ENCODE measurements around the gene KCNK6.

Gene KCNK6

GRCh38 chr19:38373907-38374331 lies 54.3 kb downstream of the KCNK6 start:
- Histone ChIP-seq H3K27me3 (ENCODE audit: insufficient read depth, low read length) (no peaks in the 10 kb centered on the region), H2AFZ (ENCODE audit: low read length) (peak overlapping the region; percentile 60), H3K9me2 (ENCODE audit: low read depth, low read length) (no peaks in the 10 kb centered on the region), H3K4me1 (ENCODE audit: insufficient read depth, low read length, severe bottlenecking) (peaks cover 23% of the 10 kb centered on the region), H3K36me3 (ENCODE audit: insufficient read depth, low read length) (peaks cover 16% of the 10 kb centered on the region), H3K9me3 (ENCODE audit: low read length) (no peaks in the 10 kb centered on the region), H3K9ac (ENCODE audit: low read length) (peak overlapping the region; percentile 67), H3K4me3 (ENCODE audit: low read depth, low read length, poor library complexity, severe bottlenecking) (peak overlapping the region; percentile 74), H3F3A (ENCODE audit: insufficient read depth, low read length) (no peaks in the 10 kb centered on the region), H3K27ac (ENCODE audit: low read depth, low read length, poor library complexity, severe bottlenecking) (no peak overlapping the region), H3K4me2 (ENCODE audit: low read length) (peak overlapping the region; percentile 77), H3K79me2 (ENCODE audit: insufficient read depth, low read length) (peaks cover 13% of the 10 kb centered on the region), H4K20me1 (ENCODE audit: insufficient read depth, low read length) (no peaks in the 10 kb centered on the region)
- no peak for TF ChIP-seq CTCF (IDR thresholded peaks at IDR 0.05; ENCODE audit: low read length)

- Histone ChIP-seq H3K9me2 (ENCODE audit: low read depth, low read length) (no peaks in the 10 kb centered on the region), H3F3A (ENCODE audit: insufficient read depth, low read length) (no peaks in the 10 kb centered on the region), H3K4me2 (ENCODE audit: low read length) (peak within 1 kb of the TSS; percentile 96), H3K36me3 (ENCODE audit: insufficient read depth, low read length) (peaks cover 22% of the 10 kb centered on the region), H3K27ac (ENCODE audit: low read depth, low read length, poor library complexity, severe bottlenecking) (peak within 1 kb of the TSS; percentile 42), H3K79me2 (ENCODE audit: insufficient read depth, low read length) (peaks cover 13% of the 10 kb centered on the region), H3K4me3 (ENCODE audit: low read depth, low read length, poor library complexity, severe bottlenecking) (peak within 1 kb of the TSS; percentile 74), H3K9me3 (ENCODE audit: low read length) (no peaks in the 10 kb centered on the region), H3K4me1 (ENCODE audit: insufficient read depth, low read length, severe bottlenecking) (peaks cover 23% of the 10 kb centered on the region), H4K20me1 (ENCODE audit: insufficient read depth, low read length) (no peaks in the 10 kb centered on the region), H3K9ac (ENCODE audit: low read length) (peak within 1 kb of the TSS; percentile 93), H3K27me3 (ENCODE audit: insufficient read depth, low read length) (no peaks in the 10 kb centered on the region), H2AFZ (ENCODE audit: low read length) (peak within 1 kb of the TSS; percentile 60)
- peak; percentile 9; the same call in 1 of the 2 replicates for TF ChIP-seq CTCF (IDR thresholded peaks at IDR 0.05; ENCODE audit: low read length)
- TF ChIP-seq EZH2 (IDR thresholded peaks at IDR 0.05; ENCODE audit: borderline replicate concordance, low read length): no peak
Measured at GRCh38 chr19:38374332-38375097, 54.9 kb downstream of the KCNK6 start, which contains the start of gene PSMD8. TSS of gene PSMD8 (plus strand) at chr19:38374571. CDS start at chr19:38374602, 31 bp downstream.

- no peaks in the 10 kb centered on the region for H3K9me2 ChIP-seq (ENCODE audit: low read depth, low read length)
- peaks cover 23% of the 10 kb centered on the region for H3K4me1 ChIP-seq (ENCODE audit: insufficient read depth, low read length, severe bottlenecking)
- no peaks in the 10 kb centered on the region for H3K27me3 ChIP-seq (ENCODE audit: insufficient read depth, low read length)
- no peaks in the 10 kb centered on the region for H3F3A ChIP-seq (ENCODE audit: insufficient read depth, low read length)
- peak overlapping the region; percentile 96 for H3K4me2 ChIP-seq (ENCODE audit: low read length)
- peaks cover 25% of the 10 kb centered on the region for H3K36me3 ChIP-seq (ENCODE audit: insufficient read depth, low read length)
- H4K20me1 ChIP-seq (ENCODE audit: insufficient read depth, low read length): no peaks in the 10 kb centered on the region
- peaks cover 13% of the 10 kb centered on the region for H3K79me2 ChIP-seq (ENCODE audit: insufficient read depth, low read length)
- peak overlapping the region; percentile 74 for H3K4me3 ChIP-seq (ENCODE audit: low read depth, low read length, poor library complexity, severe bottlenecking)
- peak overlapping the region; percentile 42 for H3K27ac ChIP-seq (ENCODE audit: low read depth, low read length, poor library complexity, severe bottlenecking)
- TF ChIP-seq EZH2 (IDR thresholded peaks at IDR 0.05; ENCODE audit: borderline replicate concordance, low read length): no peak
- no peak for TF ChIP-seq CTCF (IDR thresholded peaks at IDR 0.05; ENCODE audit: low read length)
- no peak overlapping the region for H2AFZ ChIP-seq (ENCODE audit: low read length)
- H3K9me3 ChIP-seq (ENCODE audit: low read length): no peaks in the 10 kb centered on the region
- H3K9ac ChIP-seq (ENCODE audit: low read length): peak overlapping the region; percentile 93
Measured at GRCh38 chr19:38375098-38375493, 55.5 kb downstream of the KCNK6 start.
